Femur (tissue), 1 donor: ENCODE results near the gene GABPA.
"Not testable (repeated sequence)": the region's sequence is repeated elsewhere in the genome, so short reads cannot be mapped to it uniquely, and the experiment has no call there.

Experiments used
- DNase-seq: peaks from one replicate; pipeline ENCODE4 v3.0.0-alpha.2; 2017

Gene GABPA

DNA sequence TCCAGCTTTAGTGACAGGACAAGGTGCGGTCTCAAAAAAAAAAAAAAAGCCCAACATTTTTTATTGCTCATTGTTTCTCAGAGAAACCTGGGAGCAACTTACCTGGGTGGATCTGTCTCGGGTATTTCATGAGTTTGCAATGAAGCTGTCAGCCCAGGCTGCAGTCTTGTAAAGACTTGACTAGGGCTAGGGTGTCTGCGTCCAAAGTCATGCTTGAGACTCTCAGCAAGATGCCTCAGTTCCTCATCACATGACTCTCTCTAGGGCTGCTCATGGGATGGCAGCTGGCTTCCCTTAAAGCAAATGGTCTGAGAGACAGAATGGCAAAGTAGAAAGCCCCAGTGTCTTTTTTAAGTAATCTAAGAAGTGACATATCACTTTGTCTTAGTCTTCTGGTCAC lies 8.1 kb downstream of the GABPA start:
- no peak for DNase-seq

GRCh38 chr21:25744854-25745253 lies 10.1 kb downstream of the GABPA start:
- DNase-seq, result no peak

GRCh38 chr21:25750085-25750484 lies 15.3 kb downstream of the GABPA start:
- peak; percentile 40 for DNase-seq

GRCh38 chr21:25752416-25752815 lies 17.6 kb downstream of the GABPA start:
- DNase-seq, result no peak

GRCh38 chr21:25756190-25756932 lies 21.6 kb downstream of the GABPA start:
- no peak for DNase-seq

DNA sequence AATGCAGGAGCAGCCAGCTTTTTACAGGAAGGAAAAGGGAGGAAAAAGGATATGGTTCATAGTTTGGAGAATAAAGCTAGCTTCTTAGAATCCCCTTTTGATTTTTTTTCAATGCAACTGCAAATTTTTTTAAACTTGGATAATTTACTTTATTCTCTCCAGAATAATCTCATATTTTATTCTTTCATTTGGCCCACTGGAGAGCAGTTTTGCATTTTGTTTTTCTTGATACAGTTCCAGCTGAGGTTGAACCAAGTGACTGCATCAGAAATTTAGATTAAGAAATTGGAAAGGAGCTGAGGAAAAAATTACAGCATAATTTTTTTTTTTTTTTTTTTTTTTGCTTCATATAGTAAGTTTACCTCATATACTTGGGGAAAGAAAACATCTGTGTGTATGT lies 22.8 kb downstream of the GABPA start:
- DNase-seq, result no peak

- no peak for DNase-seq
Observed at GRCh38 chr21:25759573-25759972, 24.8 kb downstream of the GABPA start.

- DNase-seq, result no peak
Observed at GRCh38 chr21:25760061-25760460, 25.3 kb downstream of the GABPA start.

DNA sequence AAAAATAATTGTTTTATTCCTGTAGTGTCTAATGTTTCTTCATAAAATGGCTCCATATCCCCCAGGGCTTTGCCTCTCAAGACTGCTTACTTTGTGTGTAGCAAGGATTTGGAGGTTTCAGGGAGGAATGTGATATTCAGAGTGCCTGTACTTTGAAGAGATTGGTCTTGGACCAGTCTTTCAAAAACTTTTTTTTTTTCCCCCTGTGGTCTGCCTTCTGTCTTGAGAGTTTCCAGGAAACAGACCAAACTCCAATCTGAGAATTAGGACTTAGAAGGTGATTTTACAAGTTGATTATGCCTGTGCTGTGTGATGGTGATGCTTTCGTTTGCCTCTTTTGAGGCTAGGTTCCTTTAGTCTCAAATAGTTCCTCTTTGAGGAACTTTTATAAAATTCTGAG lies 25.9 kb downstream of the GABPA start:
- DNase-seq, result no peak

- no peak for DNase-seq
Observed at GRCh38 chr21:25764065-25764464, 29.3 kb downstream of the GABPA start.

- no peak for DNase-seq
Observed at GRCh38 chr21:25767921-25768320, 33.1 kb downstream of the GABPA start.

DNA sequence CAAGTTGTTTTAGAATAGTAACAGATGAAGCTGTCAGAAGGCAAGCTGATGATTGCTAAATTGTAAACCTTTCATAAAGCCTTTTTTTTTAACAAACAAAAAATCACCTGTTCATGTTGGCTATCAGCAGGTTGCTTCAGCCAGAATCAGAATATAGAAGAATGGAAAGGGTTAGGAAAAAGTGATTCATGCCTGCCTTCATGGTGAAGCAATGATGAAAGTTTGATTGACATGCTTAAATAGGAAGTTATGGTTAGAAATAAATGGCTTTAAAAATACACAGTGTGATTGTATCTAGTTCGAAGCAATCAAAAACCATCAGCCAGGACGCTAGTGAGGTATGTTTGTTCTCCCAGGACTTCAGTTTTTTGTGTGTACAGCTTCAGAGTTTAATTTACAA lies 37.9 kb downstream of the GABPA start:
- DNase-seq, result no peak

- DNase-seq, result no peak
Observed at GRCh38 chr21:25776440-25776839, 41.7 kb downstream of the GABPA start.

GRCh38 chr21:25778126-25778875 lies 43.5 kb downstream of the GABPA start:
- DNase-seq, result not testable (repeated sequence)

DNA sequence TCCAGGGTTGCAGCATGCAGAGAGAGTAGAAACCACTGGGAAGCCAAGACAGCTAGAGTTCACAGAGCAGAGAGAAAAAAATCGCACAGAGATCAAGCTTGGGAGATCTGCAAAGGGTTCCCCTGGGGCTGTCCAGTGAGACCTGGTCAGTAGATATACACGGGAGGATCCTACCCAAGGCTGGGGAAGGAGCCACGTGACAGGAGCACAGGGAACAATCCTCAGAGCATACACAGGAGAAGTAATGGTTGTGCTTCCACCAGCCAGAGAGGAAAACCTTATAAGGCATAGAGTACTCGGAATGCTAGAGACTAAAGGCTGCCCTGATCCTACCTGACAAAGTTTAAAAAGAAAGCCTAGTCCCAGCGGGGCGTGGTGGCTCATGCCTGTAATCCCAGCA lies 53.9 kb downstream of the GABPA start:
- no peak for DNase-seq

DNA sequence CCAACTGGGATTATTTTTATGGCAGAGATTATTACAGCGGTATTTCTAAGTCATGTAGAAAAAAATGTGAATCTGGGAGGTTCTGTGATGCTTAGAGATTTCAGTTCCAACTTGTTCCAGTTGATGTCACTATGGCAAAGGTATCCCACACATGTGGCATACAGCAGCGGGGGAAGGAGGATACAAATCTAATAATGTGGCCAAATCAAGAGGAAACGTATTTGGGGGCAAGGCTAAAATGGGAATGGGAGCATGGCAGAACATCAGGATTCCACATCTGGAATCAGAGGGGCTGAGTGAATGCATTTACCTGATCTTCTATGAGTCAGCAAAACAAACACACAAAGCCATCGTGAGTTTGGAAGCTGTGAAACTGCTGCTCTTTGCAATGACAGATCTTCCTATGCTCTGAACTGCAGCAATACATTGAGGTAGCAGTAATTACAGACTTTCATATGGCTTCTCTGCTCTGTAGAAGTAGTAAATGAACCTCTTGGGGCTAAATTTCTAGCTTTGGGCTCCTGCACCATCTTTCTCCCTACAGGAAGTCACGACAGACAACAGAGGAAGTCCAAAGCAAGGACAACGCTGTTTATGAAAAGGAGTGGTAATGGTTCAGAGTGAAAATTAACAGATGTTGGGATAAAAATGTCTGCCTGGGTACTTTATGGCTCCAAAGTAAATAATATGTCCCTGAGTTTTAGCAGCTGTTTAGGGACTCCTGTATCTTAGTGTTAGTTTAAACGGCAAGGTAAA lies 55.5 kb downstream of the GABPA start:
- peak; percentile 36 for DNase-seq

GRCh38 chr21:25790878-25791204 lies 56.1 kb downstream of the GABPA start:
- no peak for DNase-seq

GRCh38 chr21:25791319-25791718 lies 56.5 kb downstream of the GABPA start:
- no peak for DNase-seq

DNA sequence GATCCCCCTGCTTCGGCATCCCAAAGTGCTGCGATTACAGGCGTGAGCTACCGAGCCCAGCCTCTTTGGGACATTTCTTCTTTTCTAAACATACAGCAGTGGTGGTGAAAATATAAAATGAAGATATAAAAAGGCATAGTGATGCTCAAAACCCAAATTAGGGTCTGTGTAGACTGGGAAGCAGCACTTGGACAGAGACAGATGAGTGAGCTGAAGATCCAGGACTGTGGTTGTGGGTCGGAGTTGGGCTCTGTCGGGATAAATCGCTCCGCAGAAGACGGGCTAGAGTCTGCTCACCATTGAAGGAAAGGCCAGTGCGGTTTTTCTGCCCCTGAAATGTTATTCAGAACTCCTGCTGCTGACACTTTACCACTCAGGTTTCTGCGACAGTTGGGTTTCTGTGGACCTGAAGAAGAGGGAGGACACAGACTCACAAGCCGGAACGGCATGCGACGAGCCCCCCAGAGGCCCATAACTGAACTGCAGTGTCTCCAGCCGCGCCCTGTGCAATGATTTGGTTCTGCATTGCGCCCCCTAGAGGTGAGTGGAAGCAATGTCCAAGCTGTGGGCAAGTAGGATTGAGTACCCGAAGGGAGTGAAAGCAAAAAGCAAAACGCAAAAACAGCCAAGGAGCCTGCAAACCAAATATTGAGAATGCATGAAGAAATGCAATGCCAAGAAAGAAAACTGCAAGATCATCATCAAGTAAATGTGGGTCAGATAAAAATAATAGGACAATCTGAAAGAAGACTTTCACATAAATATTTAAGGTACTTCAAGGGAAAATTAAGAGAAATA lies 66.6 kb downstream of the GABPA start:
- DNase-seq, result peak; percentile 82

GRCh38 chr21:25806060-25806459 lies 71.3 kb downstream of the GABPA start:
- no peak for DNase-seq

GRCh38 chr21:25807191-25807590 lies 72.4 kb downstream of the GABPA start:
- no peak for DNase-seq

DNA sequence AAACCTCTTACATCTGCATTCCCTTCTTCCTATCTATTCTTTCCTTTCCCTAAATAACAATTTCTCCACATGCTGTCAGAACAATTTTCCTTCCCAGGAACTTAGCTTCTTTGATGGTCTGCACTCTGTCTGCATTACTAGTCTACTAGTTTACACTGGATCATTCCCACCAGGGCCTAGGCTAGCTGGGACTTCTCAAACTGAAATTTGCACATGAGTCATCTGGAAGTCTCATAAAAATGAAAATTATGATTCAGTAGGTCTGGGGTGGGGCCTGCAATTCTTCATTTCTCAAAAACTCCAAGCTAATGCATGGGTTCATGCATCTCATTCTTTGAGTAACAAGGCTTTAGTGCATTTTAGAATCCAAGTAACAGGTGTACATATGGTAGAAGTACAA lies 74.2 kb downstream of the GABPA start:
- DNase-seq, result no peak

DNA sequence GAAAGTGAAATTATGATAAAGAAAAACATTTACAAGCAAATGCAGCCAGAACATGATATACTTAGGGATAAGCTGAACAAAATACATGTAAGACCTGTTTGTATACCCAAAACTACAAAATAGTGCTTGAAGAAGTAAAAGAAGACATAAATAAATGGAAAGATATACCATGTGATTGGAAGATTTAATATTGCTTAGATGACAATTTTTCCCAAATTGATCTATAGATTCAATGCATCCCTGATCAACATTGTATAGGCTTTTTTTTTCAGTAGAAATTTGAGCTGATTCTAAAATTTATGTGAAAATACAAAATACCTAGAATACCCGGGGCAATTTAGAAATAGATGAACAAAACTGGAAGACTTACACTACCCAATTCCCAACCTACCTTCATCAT lies 76.4 kb downstream of the GABPA start:
- DNase-seq, result no peak
